Measurements from ENCODE around the gene ELN.
"Not testable (repeated sequence)": the region's sequence is repeated elsewhere in the genome, so short reads cannot be mapped to it uniquely, and the experiment has no call there.

The ELN gene

DNA sequence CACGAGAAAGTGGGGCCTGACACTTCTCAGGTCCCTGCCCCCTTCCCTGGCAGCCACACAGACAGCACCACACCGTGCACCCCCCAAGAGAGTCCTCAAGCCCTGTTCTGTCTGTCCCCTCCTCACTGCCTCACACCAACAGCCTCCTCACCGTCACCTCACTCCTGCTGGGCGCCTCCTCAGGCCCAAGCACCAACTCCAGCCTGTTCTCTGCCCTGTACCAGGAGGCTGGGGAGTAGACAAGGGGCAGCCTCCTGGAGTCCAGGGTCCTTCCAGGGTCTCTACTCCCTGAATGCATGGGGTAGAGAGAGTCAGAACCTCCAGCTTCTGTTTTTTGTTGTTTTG is 26.9 kb upstream of the ELN start:
- no peak for DNase-seq

DNA sequence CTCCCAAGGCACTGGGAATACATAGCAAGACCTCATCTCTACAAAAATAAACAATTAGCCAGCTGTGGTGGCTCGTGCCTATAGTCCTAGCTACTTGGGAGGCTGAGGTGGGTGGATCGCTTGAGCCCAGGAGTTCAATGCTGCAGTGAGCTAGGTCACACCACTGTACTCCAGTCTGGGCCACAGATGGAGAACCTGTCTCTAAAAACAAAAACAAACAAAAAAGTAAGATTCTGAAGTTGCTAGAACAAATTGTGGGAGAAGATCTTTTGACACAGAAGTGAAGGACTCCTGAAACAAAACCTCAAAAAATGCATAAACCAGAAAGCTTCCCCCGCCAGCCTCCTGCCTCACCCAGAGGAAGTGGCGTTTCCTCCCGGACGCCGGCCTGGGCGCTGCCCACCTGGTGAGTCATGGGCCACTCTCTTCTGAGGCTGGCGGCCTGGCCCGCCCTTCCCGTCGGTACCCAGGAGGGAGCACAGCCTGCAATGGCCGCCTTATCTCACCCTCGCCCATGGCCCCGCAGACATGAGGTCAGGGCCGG is 25.4 kb upstream of the ELN start:
- DNase-seq: no peak

DNA sequence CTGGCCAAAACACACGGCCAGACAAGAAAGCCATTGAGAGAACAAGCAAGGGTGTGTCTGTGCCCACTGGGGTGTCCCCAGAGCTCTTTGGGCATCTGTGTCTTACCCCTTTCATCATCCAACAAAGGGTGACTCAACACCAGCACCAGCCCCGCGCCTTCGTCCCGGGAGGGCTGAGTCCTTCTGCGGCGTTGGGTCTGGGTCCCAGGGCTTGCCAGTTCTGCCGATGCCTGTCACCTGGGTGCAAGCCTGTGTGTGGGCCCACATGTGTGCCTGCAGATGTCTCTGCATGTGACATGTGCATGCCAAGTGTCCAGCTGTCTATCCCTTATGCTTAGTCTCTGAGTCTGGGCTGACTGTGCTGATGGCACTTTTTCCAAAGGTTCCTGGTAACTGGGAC is 24.4 kb upstream of the ELN start:
- DNase-seq: no peak

- DNase-seq: no peak
Measured at GRCh38 chr7:74006032-74006431, 21.9 kb upstream of the ELN start.

- no peak for DNase-seq
Measured at GRCh38 chr7:74006451-74007241, 21.3 kb upstream of the ELN start.

DNA sequence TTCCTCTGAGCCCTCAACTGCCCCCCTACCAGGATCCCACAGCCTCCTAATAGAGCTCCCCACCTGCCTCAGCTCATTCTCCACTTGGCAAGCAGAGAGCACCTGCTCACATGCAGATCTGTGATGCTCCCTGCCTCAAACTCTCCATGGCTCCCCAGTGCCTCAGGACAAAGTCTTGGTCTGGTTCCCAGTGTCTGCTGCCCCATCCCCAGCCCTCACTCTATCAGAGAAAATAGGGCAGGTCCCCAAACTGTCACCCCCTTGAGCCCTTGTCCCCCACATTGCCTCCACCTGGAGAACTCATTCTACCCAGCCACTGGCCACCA is 20.8 kb upstream of the ELN start:
- DNase-seq: no peak

DNA sequence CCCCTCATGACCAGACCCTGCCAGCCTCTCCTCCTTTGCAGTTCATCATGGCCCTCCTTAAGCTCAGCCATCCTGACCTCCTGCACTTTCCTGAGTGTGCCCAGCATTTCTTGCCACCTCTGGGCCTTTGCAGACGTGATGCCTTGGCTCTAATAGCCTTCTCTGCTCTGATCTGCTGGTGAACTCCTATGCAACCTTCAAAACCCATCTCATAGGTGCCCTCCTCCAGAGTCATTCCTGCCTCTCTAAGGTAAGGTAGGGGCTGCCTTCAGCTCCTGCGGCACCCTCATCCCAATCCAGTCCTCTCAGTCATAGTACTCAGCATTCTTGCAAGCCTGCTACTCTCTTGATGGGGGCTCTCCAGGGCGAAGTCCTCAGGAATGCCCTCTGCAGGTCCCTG is 19.3 kb upstream of the ELN start:
- no peak for DNase-seq

- DNase-seq: no peak
Measured at GRCh38 chr7:74009719-74010118, 18.3 kb upstream of the ELN start.

- no peak for DNase-seq
Measured at GRCh38 chr7:74010407-74010806, 17.6 kb upstream of the ELN start.

GRCh38 chr7:74011421-74011820 is 16.6 kb upstream of the ELN start:
- DNase-seq: not testable (repeated sequence)

DNA sequence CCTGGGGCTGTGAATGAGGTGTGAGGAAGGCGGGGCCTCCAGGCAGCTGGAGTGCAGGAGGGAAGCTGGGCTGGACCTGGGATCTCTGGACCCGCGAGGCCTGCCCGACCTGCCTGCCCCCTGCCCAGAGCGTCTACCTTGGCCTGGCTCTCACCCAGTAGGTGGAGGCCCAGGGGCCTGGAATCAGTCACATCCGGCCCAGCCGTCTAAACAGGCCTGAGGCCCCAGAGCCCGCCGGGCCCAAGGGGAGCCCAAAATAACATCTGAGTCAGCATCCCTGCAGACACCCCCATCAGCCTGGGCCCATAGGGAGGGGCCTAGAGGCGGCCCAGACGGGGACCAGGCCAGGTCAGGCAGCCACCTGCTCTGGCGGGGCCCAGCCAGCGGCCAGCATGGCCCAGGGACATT is 15.1 kb upstream of the ELN start:
- no peak for DNase-seq

DNA sequence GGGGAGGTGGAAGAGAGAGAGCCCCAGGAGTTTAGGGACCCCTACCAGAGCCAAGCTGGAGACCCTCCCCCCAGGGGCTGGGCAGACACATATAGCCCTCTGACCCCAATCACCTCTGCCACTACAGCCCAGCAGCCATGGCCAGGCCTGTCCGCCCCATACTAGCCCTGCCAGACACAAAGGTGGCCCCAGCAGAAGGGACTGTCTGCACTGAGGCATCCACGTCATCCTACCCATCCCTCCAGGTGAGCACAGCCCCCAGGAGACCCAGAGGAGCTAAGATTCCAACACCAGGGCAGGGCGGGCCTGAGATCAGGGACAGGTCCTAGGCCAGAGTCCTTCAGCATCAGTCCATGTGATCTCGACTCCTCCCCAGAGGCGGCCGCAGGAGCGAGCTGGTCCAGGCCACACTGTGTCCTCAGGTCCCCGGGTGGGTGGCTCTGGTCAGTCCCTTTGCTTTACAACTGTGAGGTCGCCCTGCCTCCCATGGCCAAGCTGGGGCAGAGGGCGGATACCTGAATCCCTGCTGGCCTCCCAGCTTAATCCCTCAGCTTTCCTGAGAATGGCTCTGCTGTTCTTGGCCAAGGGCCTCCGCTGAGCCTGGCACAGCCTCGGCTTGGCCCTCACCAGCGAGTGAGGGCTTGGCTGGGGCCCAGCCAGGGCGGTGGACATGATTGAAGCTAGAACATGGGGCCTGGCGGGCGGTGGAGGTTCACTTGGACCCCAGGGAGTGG is 14.3 kb upstream of the ELN start:
- DNase-seq: no peak

DNA sequence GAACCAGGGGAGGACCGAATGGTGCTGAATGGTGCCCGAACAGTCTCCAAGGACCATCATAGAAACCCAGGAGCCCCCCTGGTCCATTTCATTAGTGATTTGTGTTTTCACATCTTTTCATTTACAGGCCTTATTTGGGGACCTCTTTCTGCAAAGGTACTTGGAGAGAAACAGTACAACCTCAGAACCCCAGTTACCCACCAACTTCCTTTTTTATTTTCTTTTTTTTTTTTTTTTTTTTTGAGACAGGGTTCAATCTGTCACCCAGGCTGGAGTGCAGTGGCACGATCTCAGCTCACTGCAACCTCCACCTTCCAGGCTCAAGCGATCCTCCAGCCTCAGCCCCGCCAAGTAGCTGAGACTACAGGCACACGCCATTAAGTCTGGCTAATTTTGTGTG is 13.0 kb upstream of the ELN start:
- no peak for DNase-seq

DNA sequence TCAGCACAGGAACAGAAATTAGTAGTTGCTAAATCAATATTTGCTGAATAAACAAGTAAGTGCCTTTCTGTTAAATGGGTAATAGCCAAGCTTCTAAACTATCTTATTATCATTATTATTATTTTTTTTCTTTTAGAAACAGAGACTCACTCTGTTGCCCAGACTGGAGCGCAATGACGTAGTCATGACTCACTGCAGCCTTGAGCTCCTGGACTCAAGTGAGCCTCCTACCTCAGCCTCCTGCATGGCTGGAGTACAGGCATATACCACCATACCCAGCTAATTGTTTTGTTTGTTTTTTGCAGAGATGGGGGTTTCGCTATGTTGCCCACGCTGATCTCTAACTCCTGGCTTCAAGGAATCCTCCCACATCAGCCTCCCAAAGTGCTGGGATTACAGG is 12.3 kb upstream of the ELN start:
- no peak for DNase-seq

GRCh38 chr7:74017125-74017524 is 10.8 kb upstream of the ELN start:
- DNase-seq: peak; percentile 52

- DNase-seq: no peak
Measured at GRCh38 chr7:74018246-74018895, 9.6 kb upstream of the ELN start.

DNA sequence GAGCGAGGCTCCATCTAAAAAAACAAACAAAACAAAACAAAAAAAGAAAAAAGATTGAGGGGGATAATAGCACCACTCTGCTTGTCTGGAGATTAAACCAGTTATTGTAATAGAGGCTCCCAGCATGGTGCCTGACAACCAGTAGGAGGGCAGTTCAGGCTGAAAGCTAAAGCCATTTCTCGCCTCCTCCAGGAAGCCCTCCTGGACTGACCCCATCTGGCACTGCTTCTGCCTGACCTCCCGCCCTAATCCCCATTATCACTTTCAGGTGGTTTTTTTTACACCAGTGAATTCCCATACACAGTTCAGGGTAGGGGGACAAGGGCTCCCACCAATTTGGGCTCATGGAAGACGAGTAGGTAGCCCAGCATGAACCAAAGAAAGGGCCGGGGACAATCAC is 8.8 kb upstream of the ELN start:
- DNase-seq: no peak

DNA sequence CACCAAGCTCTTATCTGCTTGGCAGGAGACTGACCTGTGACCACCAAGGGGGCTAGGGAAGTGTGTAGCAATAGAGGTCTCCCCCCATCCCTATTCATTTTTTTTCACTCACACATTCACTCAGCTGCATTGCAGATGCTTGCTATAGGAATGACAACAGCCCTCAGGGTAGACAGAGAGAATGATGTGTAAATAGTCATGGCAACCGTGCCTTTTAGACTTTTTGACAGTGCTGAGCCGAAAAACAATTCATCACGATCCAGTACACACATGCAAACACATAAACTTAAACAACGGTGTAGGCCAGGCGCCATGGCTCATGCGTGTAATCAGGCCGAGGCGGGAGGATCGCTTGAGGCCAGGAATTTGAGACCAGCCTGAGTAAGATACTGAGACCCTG is 7.6 kb upstream of the ELN start:
- no peak for DNase-seq

DNA sequence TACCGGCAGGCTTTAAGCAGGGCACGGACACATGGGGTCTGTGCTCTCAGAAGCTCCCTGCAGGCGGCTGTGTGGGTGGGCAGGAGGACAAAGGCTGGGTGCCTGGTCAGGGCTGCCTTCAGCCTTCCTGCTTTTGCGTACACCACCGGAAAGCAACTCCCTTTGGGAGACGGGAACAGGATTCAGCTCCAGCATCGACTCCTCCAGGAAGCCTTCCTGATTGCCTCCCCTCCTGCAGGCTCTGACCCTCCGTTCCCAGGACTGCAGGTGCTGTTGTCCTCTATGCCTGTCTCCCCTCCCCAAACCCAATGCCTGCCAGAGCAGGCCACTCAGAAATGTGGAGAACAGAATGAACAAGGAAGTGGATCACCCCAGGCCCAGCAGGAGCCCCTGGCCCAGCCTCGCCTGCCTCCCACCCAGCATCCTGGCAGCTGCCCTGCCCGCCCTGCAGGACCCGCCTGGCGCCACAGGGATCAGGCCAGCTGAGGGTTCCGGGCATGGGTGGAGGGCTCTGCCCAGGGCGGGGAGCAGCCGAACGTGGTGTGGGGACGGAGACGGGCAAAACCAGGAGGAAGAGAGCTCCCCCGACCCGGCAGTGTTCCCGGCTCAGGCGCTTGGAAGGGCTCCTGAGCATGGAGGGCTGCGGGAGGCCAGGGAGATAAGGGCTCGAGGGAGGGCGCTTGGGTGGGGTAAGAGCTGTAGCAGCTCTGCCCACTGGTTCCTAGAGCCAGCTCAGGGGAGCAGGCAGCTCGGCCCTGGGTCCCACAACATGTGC is 6.2 kb upstream of the ELN start:
- DNase-seq: no peak

DNA sequence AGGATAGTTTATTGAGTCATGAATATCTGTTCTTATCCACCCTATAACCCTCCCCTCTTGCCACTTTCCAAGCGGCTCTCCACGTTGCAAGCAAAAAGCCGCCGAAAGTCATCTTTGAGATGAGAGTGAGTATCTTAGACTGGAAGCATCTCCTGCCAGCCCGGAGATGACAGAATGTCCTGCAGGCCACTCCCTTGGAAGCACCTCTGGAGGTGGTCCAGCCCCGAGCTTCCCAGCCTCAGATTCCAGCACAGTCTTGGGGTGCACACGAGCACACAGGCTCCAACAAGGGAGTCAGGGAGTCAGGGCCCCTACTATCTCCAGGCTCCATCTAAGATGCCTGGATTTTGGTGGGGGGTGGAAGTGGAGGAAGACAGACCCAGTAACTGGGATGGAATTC is 5.5 kb upstream of the ELN start:
- no peak for DNase-seq

- no peak for DNase-seq
Measured at GRCh38 chr7:74023092-74023536, 4.9 kb upstream of the ELN start.

- DNase-seq: no peak
Measured at GRCh38 chr7:74023786-74024185, 4.2 kb upstream of the ELN start.

DNA sequence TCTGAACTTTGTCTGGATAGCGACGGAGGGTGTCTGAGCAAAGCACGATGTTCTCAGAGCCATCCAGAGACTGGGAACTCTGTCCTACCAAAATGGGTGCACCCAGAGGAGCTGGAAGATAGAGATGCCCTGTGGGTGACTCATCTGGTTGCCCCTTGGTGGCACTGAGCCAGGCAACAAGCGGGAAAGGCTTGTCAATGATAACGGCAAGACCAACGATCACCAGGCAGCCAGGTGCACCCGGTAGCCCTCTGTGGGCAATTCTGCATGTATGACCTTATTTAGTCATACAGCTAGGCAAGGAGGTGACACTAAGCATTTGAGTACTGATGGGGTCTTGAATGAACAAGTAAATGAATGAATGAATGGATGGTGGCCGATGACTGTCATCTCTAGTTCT is 2.8 kb upstream of the ELN start:
- no peak for DNase-seq
